H1 (cell line): Measurements from ENCODE around the gene SMU1. TPM values are rescaled to one million over a fixed set of nuclear protein-coding genes. Genes with fewer than 3 reads are reported as not detected.
A peak's percentile ranks its signal among the peaks of the same experiment; 100 is the strongest.

Experiments used
- CTCF ChIA-PET: fragments of 300-600 bp; sonication (Branson Sonifier 250); formaldehyde crosslinking; loops from one replicate; lab custom pipeline; 2021; ENCODE audit not compliant: partially characterized antibody; lab: Charles Lee
- POLR2A ChIA-PET: fragments of 300-600 bp; sonication (Branson Sonifier 250); formaldehyde crosslinking; loops from one replicate; lab custom pipeline; 2021; ENCODE audit warnings: inconsistent platforms; ENCODE audit not compliant: partially characterized antibody; lab: Charles Lee
- DNase-seq, 2 experiments: peaks; one replicate each; pipeline versions ENCODE4 v3.0.0 to v3.0.0-alpha.2; 2010 to 2022; ENCODE audit warnings: low spot score in 2 of 2, low read depth in 1 of 2, mixed read lengths in 1 of 2
- FAIRE-seq: peaks from 2 replicates; lab custom pipeline; 2011; peaks lifted over from hg19 to GRCh38; lab: Jason Lieb, UNC
- H2AFZ ChIP-seq: 2 replicates; pipeline ENCODE4 v1.8.1; 2012; ENCODE audit warnings: low read length, inconsistent platforms
- H2AK5ac ChIP-seq: 2 replicates; pipeline ENCODE4 v1.6.1; 2013; ENCODE audit warnings: low read depth, low read length
- H2BK120ac ChIP-seq: replicated peaks from 2 replicates; pipeline ENCODE3; 2013; ENCODE audit warnings: low read depth, low read length, inconsistent platforms
- H2BK12ac ChIP-seq: 2 replicates; pipeline ENCODE4 v1.6.1; 2013; ENCODE audit warnings: low read depth, low read length
- H2BK15ac ChIP-seq: 2 replicates; pipeline ENCODE4 v1.6.1; 2013; ENCODE audit warnings: low read length
- H2BK20ac ChIP-seq: 2 replicates; pipeline ENCODE4 v1.6.1; 2013; ENCODE audit warnings: low read length
- H2BK5ac ChIP-seq: 2 replicates; pipeline ENCODE4 v1.6.1; 2013; ENCODE audit warnings: low read depth, low read length
- H3K14ac ChIP-seq: 2 replicates; pipeline ENCODE4 v1.6.1; 2013; ENCODE audit warnings: inconsistent platforms; ENCODE audit not compliant: insufficient read length
- H3K18ac ChIP-seq: 2 replicates; pipeline ENCODE4 v1.6.1; 2013; ENCODE audit warnings: low read length; ENCODE audit errors: extremely low read depth
- H3K23ac ChIP-seq: 2 replicates; pipeline ENCODE4 v1.6.1; 2013; ENCODE audit warnings: inconsistent platforms; ENCODE audit not compliant: insufficient read length
- H3K23me2 ChIP-seq: 2 replicates; pipeline ENCODE4 v1.6.1; 2013; ENCODE audit warnings: low read depth, low read length
- H3K27ac ChIP-seq: 2 replicates; pipeline ENCODE4 v1.6.1; 2011; ENCODE audit warnings: low read depth, low read length, inconsistent platforms
- H3K27me3 ChIP-seq, 4 experiments: replicated peaks in 1 of 4; 1 replicate in 1 of 4; 2 replicates in 3 of 4; pipeline versions ENCODE4 v1.6.1 to v1.8.1; 2011 to 2013; ENCODE audit warnings: low read length in 3 of 4, mild to moderate bottlenecking in 3 of 4, inconsistent platforms in 2 of 4, mixed read lengths in 2 of 4, moderate library complexity in 1 of 4; ENCODE audit not compliant: control insufficient read depth in 3 of 4, insufficient read depth in 3 of 4; ENCODE audit errors: extremely low read depth in 1 of 4
- H3K36me3 ChIP-seq, 4 experiments: 2 replicates each; pipeline versions ENCODE4 v1.6.1 to v1.8.1; 2011 to 2013; ENCODE audit warnings: mild to moderate bottlenecking in 4 of 4, low read length in 3 of 4, moderate library complexity in 2 of 4, control low read depth in 1 of 4, inconsistent platforms in 1 of 4; ENCODE audit not compliant: insufficient read depth in 4 of 4, control insufficient read depth in 2 of 4
- H3K4ac ChIP-seq: replicated peaks from 2 replicates; pipeline ENCODE3; 2013; ENCODE audit warnings: low read length, low read depth, mixed read lengths, inconsistent platforms; ENCODE audit not compliant: insufficient read length
- H3K4me1 ChIP-seq, 4 experiments: replicated peaks in 1 of 4; 1 replicate in 1 of 4; 2 replicates in 3 of 4; pipeline versions ENCODE4 v1.6.1 to v1.8.1; 2011 to 2013; ENCODE audit warnings: low read length in 3 of 4, inconsistent platforms in 2 of 4, mixed read lengths in 1 of 4; ENCODE audit not compliant: insufficient read depth in 4 of 4, control insufficient read depth in 3 of 4
- H3K4me2 ChIP-seq, 2 experiments: 2 replicates each; pipeline versions ENCODE4 v1.6.1 to v1.8.1; 2011 to 2013; ENCODE audit warnings: low read depth in 2 of 2, low read length in 2 of 2, control low read depth in 1 of 2, inconsistent platforms in 1 of 2, mild to moderate bottlenecking in 1 of 2; ENCODE audit not compliant: insufficient read depth in 1 of 2
- H3K4me3 ChIP-seq, 4 experiments: fragments of 200-600, 300-600 bp in 1 of 4; sonication (generic), shearing (Covaris generic), sonication (Bioruptor Twin) in 1 of 4; 2 replicates each; pipeline versions ENCODE4 v1.5.1 to v1.8.1; 2011 to 2016; ENCODE audit warnings: low read length in 4 of 4, low read depth in 3 of 4, control low read depth in 2 of 4, inconsistent platforms in 2 of 4, mild to moderate bottlenecking in 2 of 4, mixed read lengths in 1 of 4, moderate library complexity in 1 of 4; ENCODE audit not compliant: insufficient read depth in 2 of 4; ENCODE audit errors: extremely low read depth in 1 of 4
- H3K56ac ChIP-seq: replicated peaks from 2 replicates; pipeline ENCODE3; 2013; ENCODE audit warnings: low read depth, mild to moderate bottlenecking, mixed read lengths, low read length, inconsistent platforms; ENCODE audit not compliant: insufficient read length
- H3K79me1 ChIP-seq: 2 replicates; pipeline ENCODE4 v1.6.1; 2013; ENCODE audit warnings: low read depth, low read length, control low read depth
- H3K79me2 ChIP-seq, 2 experiments: 2 replicates each; pipeline versions ENCODE4 v1.6.1 to v1.8.1; 2012 to 2013; ENCODE audit warnings: low read length in 2 of 2, mild to moderate bottlenecking in 2 of 2, inconsistent platforms in 1 of 2; ENCODE audit not compliant: insufficient read depth in 2 of 2, control insufficient read depth in 1 of 2
- H3K9ac ChIP-seq, 4 experiments: replicated peaks in 1 of 4; 1 replicate in 1 of 4; 2 replicates in 3 of 4; pipeline versions ENCODE4 v1.6.1 to v1.8.1; 2011 to 2013; ENCODE audit warnings: low read depth in 3 of 4, low read length in 3 of 4, control low read depth in 2 of 4, mild to moderate bottlenecking in 2 of 4, moderate library complexity in 2 of 4, inconsistent platforms in 1 of 4; ENCODE audit errors: extremely low read depth in 1 of 4
- H3K9me3 ChIP-seq, 2 experiments: 2 replicates each; pipeline versions ENCODE4 v1.6.1 to v1.8.1; 2012 to 2013; ENCODE audit warnings: mild to moderate bottlenecking in 2 of 2, moderate library complexity in 2 of 2, control low read depth in 1 of 2, inconsistent platforms in 1 of 2, low read depth in 1 of 2, low read length in 1 of 2, mixed read lengths in 1 of 2; ENCODE audit not compliant: insufficient read depth in 2 of 2
- H4K20me1 ChIP-seq, 2 experiments: replicated peaks in 1 of 2; 2 replicates each; pipeline versions ENCODE3 to v1.8.1; 2011 to 2013; ENCODE audit warnings: inconsistent platforms in 2 of 2, low read length in 2 of 2, mild to moderate bottlenecking in 1 of 2; ENCODE audit not compliant: insufficient read depth in 2 of 2, control insufficient read depth in 1 of 2
- H4K5ac ChIP-seq: 2 replicates; pipeline ENCODE4 v1.6.1; 2013; ENCODE audit warnings: low read length, low read depth, mixed read lengths, inconsistent platforms; ENCODE audit not compliant: insufficient read length
- H4K8ac ChIP-seq: 2 replicates; pipeline ENCODE4 v1.8.0; 2013; ENCODE audit warnings: mild to moderate bottlenecking, moderate library complexity, low read length, inconsistent platforms; ENCODE audit not compliant: insufficient read depth; ENCODE audit errors: extremely low read depth
- H4K91ac ChIP-seq: replicated peaks from 2 replicates; pipeline ENCODE3; 2013; ENCODE audit warnings: low read length, mixed read lengths, inconsistent platforms; ENCODE audit not compliant: insufficient read length
- JUND ChIP-seq: IDR thresholded peaks from 2 replicates; pipeline ENCODE4 v1.6.1; 2011; ENCODE audit warnings: mild to moderate bottlenecking, improper control_type of control experiment, low read length
- KDM1A ChIP-seq: fragments of 200-600, 300-600 bp; sonication (generic); IDR thresholded peaks from 2 replicates; pipeline ENCODE4 v1.7.1; 2016; ENCODE audit warnings: mild to moderate bottlenecking, low read length, borderline replicate concordance
- KDM5A ChIP-seq: fragments of 200-600 bp; IDR thresholded peaks from 2 replicates; pipeline ENCODE4 v1.7.1; 2012; ENCODE audit warnings: mild to moderate bottlenecking, low read length, inconsistent platforms, mixed read lengths
- WGBS, 2 experiments: shearing (Covaris generic) in 1 of 2; methylation state at CpG; one replicate each; pipeline versions ENCODE4 v1.1.6 to v1.1.7; 2013 to 2015; ENCODE audit warnings: low lambda C conversion rate in 2 of 2, mixed read lengths in 2 of 2, inconsistent platforms in 1 of 2, low coverage in 1 of 2, missing lambda C conversion rate in 1 of 2; ENCODE audit not compliant: insufficient replicate concordance in 2 of 2, insufficient coverage in 1 of 2, insufficient read length in 1 of 2; ENCODE audit errors: extremely low coverage in 1 of 2, missing lambda C conversion rate in 1 of 2; 5-methylcytosine and 5-hydroxymethylcytosine counted together
- polyA plus RNA-seq, 7 experiments: library from polyadenylated mRNA; depleted of rRNA in 3 of 7; stranded (reverse) in 5 of 7; unstranded in 2 of 7; fragments of >200 nt in 5 of 7; fragments of 200-250 nt in 2 of 7; gene quantifications; 1 replicate in 5 of 7; 2 replicates in 1 of 7; 4 replicates in 1 of 7; pipeline versions ENCODE4 v1.2.1 to v1.2.3, GENCODE V29; 2011 to 2013; ENCODE audit warnings: missing spikeins in 2 of 7, mixed read lengths in 2 of 7
- total RNA-seq: library from RNA; stranded (reverse); fragmentation: NEBNext Ultra II Directional; extraction: Animal tissue kit (Norgen Biotek cat#: 25700); gene quantifications from 2 replicates; pipeline ENCODE4 v1.2.1, GENCODE V29; 2021

Gene SMU1
- total and polyA plus RNA-seq, 2 of the 8 experiments (the other 6 are each of a cell fraction or from before 2014, with no cell fraction given), result 8.4 to 26.0 TPM

DNA sequence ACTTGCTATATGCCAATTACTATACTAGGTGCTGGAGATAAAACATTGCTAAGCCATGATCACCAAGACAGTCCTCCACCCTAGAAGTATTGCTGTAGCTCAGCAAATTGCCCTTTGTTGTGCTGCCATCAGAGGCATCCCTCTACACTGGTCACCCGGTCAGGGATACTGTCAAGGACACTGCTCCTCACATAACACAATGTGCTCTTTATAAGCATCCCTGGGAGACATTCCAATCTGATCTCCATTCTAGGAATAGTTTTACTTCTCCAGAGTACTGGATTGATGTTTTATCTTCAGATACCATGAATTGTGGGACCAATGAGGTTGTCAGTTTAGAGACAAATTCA lies 61.8 kb downstream of the SMU1 start:
- Histone ChIP-seq H2AFZ (no peak overlapping the region), H4K20me1 (peaks cover 0 to 5% of the 10 kb centered on the region in 2 experiments), H3K18ac (no peak overlapping the region), H2BK15ac (no peak overlapping the region), H3K23ac (no peak overlapping the region), H3K27me3 (no peaks in the 10 kb centered on the region), H3K56ac (no peak overlapping the region), H3K9me3 (no peaks in the 10 kb centered on the region), H2BK120ac (no peak overlapping the region), H4K5ac (no peak overlapping the region), H2BK5ac (no peak overlapping the region), H2BK12ac (no peak overlapping the region), H3K36me3 (peaks cover 0 to 4% (median 0%) of the 10 kb centered on the region in 4 experiments; a peak in 2 of 8 replicates), H3K23me2 (no peaks in the 10 kb centered on the region), H3K4me2 (peak overlapping the region; percentile 55 to 57), H3K79me1 (peaks cover 2% of the 10 kb centered on the region), H3K27ac (no peak overlapping the region), H3K4me1 (peaks cover 4 to 14% (median 11%) of the 10 kb centered on the region in 4 experiments; a peak in 5 of 7 replicates)
- TF ChIP-seq KDM1A (0 out of 2 replicates have a peak, but pooled peaks have one; percentile 10), JUND (no peak), KDM5A (no peak)
- TF ChIP-seq, all 59 proteins: peak for 1
- no peak for FAIRE-seq
- Histone ChIP-seq H3K79me2 (peaks cover 0 to 26% of the 10 kb centered on the region in 2 experiments; a peak in 2 of 4 replicates), H3K9ac (no peak overlapping the region), H2BK20ac (no peak overlapping the region), H3K4me3 (peak overlapping the region in 1 of 4 experiments; percentile 22; a peak in 1 of 8 replicates), H4K8ac (no peak overlapping the region), H2AK5ac (no peak overlapping the region), H3K14ac (no peak overlapping the region), H4K91ac (no peak overlapping the region), H3K4ac (no peak overlapping the region)
- ChIA-PET POLR2A (interaction anchor here (1.4 to 9.0 kb wide), 3 partner anchors 8 to 39 kb away, joined by 5 to 160 read pairs (median 6); partner anchors contain the start of gene DNAJA1), CTCF (no interaction called here)
- no peak for DNase-seq
- WGBS, 2 experiments, result 83% methylated on average over 1 of the region's 1 CpG; no CpG with 5 or more reads in 1 of the 2 experiments
